Bronchial epithelial cell (primary cell): ENCODE results near the gene ADARB2. TPM values are rescaled to one million over a fixed set of nuclear protein-coding genes. Genes with fewer than 3 reads are reported as not detected.

Experiments
- DNase-seq: peaks from one replicate; pipeline ENCODE4 v3.0.0-alpha.2; 2010; ENCODE audit warnings: low read depth
- FAIRE-seq: peaks from 2 replicates; lab custom pipeline; 2011; peaks lifted over from hg19 to GRCh38; lab: Jason Lieb, UNC
- H3K27me3 ChIP-seq: 2 replicates; pipeline ENCODE4 v1.5.1; 2011; ENCODE audit warnings: low read length; ENCODE audit not compliant: control insufficient read depth, insufficient read depth
- H3K36me3 ChIP-seq: 2 replicates; pipeline ENCODE4 v1.5.1; 2011; ENCODE audit warnings: low read length; ENCODE audit not compliant: control insufficient read depth, insufficient read depth
- H3K4me3 ChIP-seq: 2 replicates; pipeline ENCODE4 v1.5.1; 2011; ENCODE audit warnings: mild to moderate bottlenecking, low read depth, low read length, control low read depth
- total RNA-seq: library from RNA; depleted of rRNA; stranded (reverse); fragments of >200 nt; gene quantifications from 2 replicates; pipeline ENCODE4 v1.2.1, GENCODE V29; 2014
- TF ChIP-seq, protein P1 (sequence below): IDR thresholded peaks from 2 replicates; pipeline ENCODE4 v1.5.1; 2011; ENCODE audit warnings: mild to moderate bottlenecking, moderate library complexity, low read length, control low read depth, inconsistent platforms; ENCODE audit not compliant: insufficient read depth, severe bottlenecking

The ADARB2 gene
- total RNA-seq, 1 donor from 2014 or later = not detected

GRCh38 chr10:1661859-1662437 lies 75.4 kb downstream of the ADARB2 start:
- FAIRE-seq = no peak
- TF ChIP-seq, protein P1, sequence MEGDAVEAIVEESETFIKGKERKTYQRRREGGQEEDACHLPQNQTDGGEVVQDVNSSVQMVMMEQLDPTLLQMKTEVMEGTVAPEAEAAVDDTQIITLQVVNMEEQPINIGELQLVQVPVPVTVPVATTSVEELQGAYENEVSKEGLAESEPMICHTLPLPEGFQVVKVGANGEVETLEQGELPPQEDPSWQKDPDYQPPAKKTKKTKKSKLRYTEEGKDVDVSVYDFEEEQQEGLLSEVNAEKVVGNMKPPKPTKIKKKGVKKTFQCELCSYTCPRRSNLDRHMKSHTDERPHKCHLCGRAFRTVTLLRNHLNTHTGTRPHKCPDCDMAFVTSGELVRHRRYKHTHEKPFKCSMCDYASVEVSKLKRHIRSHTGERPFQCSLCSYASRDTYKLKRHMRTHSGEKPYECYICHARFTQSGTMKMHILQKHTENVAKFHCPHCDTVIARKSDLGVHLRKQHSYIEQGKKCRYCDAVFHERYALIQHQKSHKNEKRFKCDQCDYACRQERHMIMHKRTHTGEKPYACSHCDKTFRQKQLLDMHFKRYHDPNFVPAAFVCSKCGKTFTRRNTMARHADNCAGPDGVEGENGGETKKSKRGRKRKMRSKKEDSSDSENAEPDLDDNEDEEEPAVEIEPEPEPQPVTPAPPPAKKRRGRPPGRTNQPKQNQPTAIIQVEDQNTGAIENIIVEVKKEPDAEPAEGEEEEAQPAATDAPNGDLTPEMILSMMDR = no peak
- no peak for DNase-seq
- H3K4me3 ChIP-seq = no peak overlapping the region
- H3K36me3 ChIP-seq = no peaks in the 10 kb centered on the region
- H3K27me3 ChIP-seq = no peaks in the 10 kb centered on the region

- DNase-seq (no peak), FAIRE-seq (no peak)
- TF ChIP-seq, protein P1 = no peak
- no peaks in the 10 kb centered on the region for H3K36me3 ChIP-seq
- H3K27me3 ChIP-seq = no peaks in the 10 kb centered on the region
- no peak overlapping the region for H3K4me3 ChIP-seq
Measured at GRCh38 chr10:1661416-1661815, 75.9 kb downstream of the ADARB2 start.

DNA sequence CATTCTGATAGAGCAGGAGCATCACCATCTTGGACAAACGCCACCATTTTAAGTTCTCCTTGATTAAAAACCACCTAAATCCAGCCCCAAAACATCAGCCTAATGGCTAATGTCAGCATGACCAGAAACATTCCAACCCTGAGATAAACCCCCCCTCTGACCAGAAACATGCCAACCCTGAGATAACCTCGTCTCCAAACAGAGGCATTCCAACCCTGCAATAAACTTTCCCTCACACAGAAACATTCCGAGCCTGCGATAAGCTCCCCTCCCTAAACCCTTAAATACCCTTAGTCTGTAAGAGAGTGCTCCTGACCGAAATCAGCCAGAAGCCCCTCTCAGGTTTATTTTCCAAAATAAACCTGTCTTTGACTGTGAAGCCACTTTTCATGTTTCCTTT lies 76.5 kb downstream of the ADARB2 start:
- Histone ChIP-seq H3K27me3 (no peaks in the 10 kb centered on the region), H3K4me3 (no peak overlapping the region), H3K36me3 (no peaks in the 10 kb centered on the region)
- TF ChIP-seq, protein P1 = no peak
- no peak for DNase-seq
- FAIRE-seq = no peak

DNA sequence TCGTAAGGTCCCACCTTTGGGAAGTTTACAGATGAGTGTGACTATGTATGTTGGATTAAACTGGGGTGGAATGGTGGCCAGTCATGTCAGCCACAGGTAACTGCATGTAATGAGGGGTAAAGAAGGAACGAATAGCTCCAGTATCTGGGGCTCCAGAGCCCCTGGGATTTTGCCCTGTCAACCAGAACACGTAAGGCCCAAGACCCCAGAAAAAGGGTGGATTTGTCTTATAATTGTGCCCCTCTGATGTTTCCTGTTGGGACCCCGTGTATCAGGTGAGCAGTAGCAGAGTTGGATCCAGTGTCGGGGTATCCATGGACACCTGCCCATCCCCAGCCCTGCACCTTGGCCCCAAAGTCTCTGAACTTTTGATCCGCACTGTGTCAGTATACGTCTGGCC lies 76.9 kb downstream of the ADARB2 start:
- FAIRE-seq (no peak), DNase-seq (no peak)
- no peaks in the 10 kb centered on the region for H3K27me3 ChIP-seq
- H3K4me3 ChIP-seq = no peak overlapping the region
- TF ChIP-seq, protein P1 = no peak
- H3K36me3 ChIP-seq = no peaks in the 10 kb centered on the region

DNA sequence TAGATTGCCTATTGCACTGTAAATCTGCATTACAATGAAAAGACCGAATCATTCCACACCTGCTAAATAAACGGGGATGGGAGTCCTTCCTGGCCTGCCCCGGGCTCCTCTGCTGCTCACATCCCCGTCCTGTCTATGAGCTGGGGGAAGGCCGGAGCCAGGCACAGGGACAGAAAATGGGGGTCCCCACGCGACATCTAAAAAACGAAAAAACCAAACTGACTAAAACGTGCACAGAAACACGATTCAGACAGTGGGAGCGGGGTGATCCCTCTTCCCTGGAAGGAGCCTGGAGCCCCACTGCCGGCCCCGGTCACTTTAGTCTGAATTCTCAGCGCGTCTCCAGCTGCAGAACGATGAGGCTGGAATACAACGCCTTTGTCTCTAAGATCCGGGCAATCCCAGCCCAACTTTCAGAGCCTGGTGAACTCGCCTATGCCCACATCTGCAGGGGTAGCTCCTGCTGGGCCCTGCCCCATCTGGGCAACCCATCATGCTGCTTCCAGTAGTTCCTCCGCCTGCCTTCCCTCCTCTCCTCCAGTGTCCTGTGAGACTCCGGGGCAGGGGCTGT lies 78.0 kb downstream of the ADARB2 start:
- H3K36me3 ChIP-seq = no peaks in the 10 kb centered on the region
- TF ChIP-seq, protein P1 = no peak
- FAIRE-seq (no peak), DNase-seq (no peak)
- no peak overlapping the region for H3K4me3 ChIP-seq
- no peaks in the 10 kb centered on the region for H3K27me3 ChIP-seq

GRCh38 chr10:1658658-1659057 lies 78.7 kb downstream of the ADARB2 start:
- no peaks in the 10 kb centered on the region for H3K36me3 ChIP-seq

More at GRCh38 chr10:1658658-1659057, 78.7 kb downstream of the ADARB2 start:
- Histone ChIP-seq H3K4me3 (no peak overlapping the region), H3K27me3 (no peaks in the 10 kb centered on the region)
- DNase-seq (no peak), FAIRE-seq (no peak)
- TF ChIP-seq, protein P1 = no peak
